ENCODE measurements around the gene P3H1.

Gene P3H1

DNA sequence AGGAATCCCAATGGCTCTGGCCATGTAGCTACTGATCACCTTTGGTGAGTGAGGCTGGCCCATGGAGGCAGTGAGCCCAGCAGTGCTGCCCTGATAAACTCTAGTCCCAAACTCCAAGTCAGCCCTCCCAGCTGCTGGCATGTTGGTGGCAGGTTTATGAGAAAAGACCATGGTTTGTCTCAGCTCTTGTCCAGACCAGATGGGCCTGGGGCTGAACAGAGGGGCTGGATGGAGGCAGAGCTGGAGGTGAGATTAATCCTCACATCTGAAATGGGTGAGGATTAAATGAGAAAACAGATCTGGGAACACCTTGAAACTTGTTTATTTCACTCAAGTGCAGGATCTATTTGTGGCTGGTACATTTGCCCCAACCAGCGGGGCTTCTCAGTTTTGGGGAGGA lies 21.2 kb upstream of the P3H1 start:
- Histone ChIP-seq H3K4me3 (ENCODE audit: low read length) (no peak overlapping the region), H3K36me3 (ENCODE audit: insufficient read depth, low read length) (peaks cover 3% of the 10 kb centered on the region), H3K9ac (ENCODE audit: low read depth, low read length) (no peak overlapping the region), H3K4me1 (ENCODE audit: insufficient read depth, low read length) (peaks cover 4% of the 10 kb centered on the region; the same call in 1 of the 2 replicates), H3K27me3 (ENCODE audit: insufficient read depth, low read length) (no peaks in the 10 kb centered on the region), H3K9me3 (ENCODE audit: insufficient read depth, low read depth, low read length) (no peaks in the 10 kb centered on the region), H3K27ac (ENCODE audit: low read depth, low read length) (no peak overlapping the region)
- 94% methylated on average over 1 of the region's 1 CpG for WGBS

DNA sequence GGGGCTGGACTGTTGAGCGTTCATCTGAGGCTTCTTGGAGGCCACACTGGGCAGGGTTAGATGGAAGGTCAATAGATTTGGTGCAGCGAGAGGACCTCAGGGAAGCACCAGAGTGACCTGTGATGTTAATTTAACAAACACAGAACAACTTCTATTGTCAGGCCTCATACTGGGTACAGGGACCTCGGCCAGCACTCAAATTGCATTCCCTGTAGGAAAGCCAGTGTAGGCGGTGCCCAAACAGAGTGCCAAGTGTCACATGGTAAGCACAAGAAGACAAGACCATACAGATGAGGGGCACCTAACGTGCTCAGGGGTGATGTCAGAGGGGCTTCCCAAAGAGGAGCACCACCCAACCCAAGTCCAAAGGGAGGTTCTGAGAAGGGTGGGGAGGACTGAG lies 19.3 kb upstream of the P3H1 start:
- Histone ChIP-seq H3K27ac (ENCODE audit: low read depth, low read length) (no peak overlapping the region), H3K9me3 (ENCODE audit: insufficient read depth, low read depth, low read length) (no peaks in the 10 kb centered on the region), H3K9ac (ENCODE audit: low read depth, low read length) (no peak overlapping the region), H3K4me1 (ENCODE audit: insufficient read depth, low read length) (peaks cover 4% of the 10 kb centered on the region; the same call in 1 of the 2 replicates), H3K36me3 (ENCODE audit: insufficient read depth, low read length) (peaks cover 17% of the 10 kb centered on the region), H3K4me3 (ENCODE audit: low read length) (no peak overlapping the region), H3K27me3 (ENCODE audit: insufficient read depth, low read length) (no peaks in the 10 kb centered on the region)
- WGBS, result 90% methylated on average over 5 of the region's 5 CpGs

DNA sequence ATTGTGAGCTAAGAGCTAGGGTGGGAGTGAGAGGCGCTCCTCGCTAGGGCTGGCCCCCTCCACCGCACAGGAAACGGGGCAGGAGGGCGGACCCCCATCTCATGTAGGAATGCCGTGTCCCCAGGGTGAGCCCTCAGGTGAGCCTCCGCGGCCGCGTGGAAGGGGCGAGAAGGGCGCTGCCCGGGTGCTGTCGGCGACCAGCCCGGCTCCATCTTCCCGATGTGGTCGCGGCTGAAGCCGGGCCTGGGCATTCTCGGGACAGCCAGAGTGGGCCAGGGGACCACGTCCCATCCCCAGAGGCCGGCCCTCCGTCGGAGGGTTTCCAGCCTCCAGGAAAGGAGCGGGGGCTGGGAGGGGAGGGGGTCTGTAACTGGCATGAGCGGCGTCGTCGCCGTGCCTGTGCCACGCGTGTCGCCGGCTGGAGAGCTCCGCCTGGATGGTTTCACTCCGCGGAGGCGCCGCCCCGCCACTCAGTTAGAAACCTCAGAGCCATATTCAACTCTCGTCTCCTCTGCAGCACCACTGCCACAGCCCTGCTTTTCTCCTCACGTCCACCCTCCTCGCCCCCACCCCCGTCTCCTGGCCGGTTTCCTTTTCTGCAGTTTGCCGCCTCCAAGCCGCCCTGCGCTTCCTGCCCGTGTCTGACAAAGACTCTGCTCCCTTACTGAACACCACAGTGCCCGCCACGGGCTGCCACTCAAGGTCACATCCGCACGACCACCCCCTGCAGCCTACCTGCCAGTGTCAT lies 18.3 kb upstream of the P3H1 start, which contains the start of gene TMEM269:
Gene TMEM269 (plus strand): TSS at position 46 of the 748 bp plus-strand sequence. CDS start 4,903 bp downstream, outside the sequence.
- 87% methylated on average over 54 of the region's 54 CpGs for WGBS
- peaks cover 26% of the 10 kb centered on the region for H3K36me3 ChIP-seq (ENCODE audit: insufficient read depth, low read length)
- no peak within 1 kb of the TSS for H3K4me3 ChIP-seq (ENCODE audit: low read length)
- no peaks in the 10 kb centered on the region for H3K9me3 ChIP-seq (ENCODE audit: insufficient read depth, low read depth, low read length)
- H3K9ac ChIP-seq (ENCODE audit: low read depth, low read length), result no peak within 1 kb of the TSS
- H3K4me1 ChIP-seq (ENCODE audit: insufficient read depth, low read length), result peaks cover 4% of the 10 kb centered on the region; the same call in 1 of the 2 replicates
- no peak within 1 kb of the TSS for H3K27ac ChIP-seq (ENCODE audit: low read depth, low read length)
- no peaks in the 10 kb centered on the region for H3K27me3 ChIP-seq (ENCODE audit: insufficient read depth, low read length)

DNA sequence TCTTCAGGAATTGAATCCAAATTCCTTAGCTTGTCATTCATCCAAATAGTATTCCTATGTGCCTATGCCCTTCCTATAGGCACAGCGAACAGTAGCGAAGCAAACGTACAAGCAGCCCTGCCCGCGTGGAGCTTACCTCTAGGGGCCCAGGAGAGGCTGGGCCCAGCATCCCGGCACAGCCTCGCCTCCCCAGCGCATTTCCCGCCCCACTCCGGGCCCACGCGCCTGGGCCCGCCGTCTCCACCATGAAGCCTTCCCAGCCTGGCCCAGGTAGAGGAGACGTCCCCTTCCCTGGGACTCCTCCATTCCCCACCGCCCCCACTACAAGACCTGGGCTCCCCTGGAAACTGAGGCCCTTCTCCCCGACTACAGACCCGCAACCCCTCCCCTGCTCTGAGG lies 17.7 kb upstream of the P3H1 start:
- WGBS, result 91% methylated on average over 18 of the region's 18 CpGs
- Histone ChIP-seq H3K4me3 (ENCODE audit: low read length) (no peak overlapping the region), H3K36me3 (ENCODE audit: insufficient read depth, low read length) (peaks cover 32% of the 10 kb centered on the region)

DNA sequence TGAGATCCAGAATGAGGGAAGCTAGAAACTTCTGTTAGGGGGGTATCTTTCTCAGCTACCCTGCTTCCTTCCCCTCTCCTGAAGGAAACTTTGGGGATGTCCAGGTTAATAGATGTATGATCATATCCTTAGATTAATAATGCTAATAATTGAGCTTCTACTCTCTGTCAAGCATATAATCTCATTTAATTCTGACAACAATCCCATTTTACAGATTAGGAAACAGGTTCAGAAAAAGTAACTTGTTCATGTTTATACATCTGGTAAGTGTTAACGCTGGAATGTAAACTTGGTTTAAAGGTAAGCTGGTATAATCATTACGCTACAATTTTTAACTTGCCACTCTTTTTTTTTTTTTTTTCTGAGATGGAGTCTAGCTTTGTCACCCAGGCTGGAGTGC lies 16.3 kb upstream of the P3H1 start:
- peaks cover 43% of the 10 kb centered on the region for H3K36me3 ChIP-seq (ENCODE audit: insufficient read depth, low read length)
- 100% methylated on average over 2 of the region's 2 CpGs for WGBS

More for the DNA sequence above, 17.7 kb upstream of the P3H1 start:
- H3K4me1 ChIP-seq (ENCODE audit: insufficient read depth, low read length), result peaks cover 4% of the 10 kb centered on the region; the same call in 1 of the 2 replicates
- no peaks in the 10 kb centered on the region for H3K27me3 ChIP-seq (ENCODE audit: insufficient read depth, low read length)
- no peak overlapping the region for H3K27ac ChIP-seq (ENCODE audit: low read depth, low read length)
- H3K9me3 ChIP-seq (ENCODE audit: insufficient read depth, low read depth, low read length), result no peaks in the 10 kb centered on the region
- no peak overlapping the region for H3K9ac ChIP-seq (ENCODE audit: low read depth, low read length)

DNA sequence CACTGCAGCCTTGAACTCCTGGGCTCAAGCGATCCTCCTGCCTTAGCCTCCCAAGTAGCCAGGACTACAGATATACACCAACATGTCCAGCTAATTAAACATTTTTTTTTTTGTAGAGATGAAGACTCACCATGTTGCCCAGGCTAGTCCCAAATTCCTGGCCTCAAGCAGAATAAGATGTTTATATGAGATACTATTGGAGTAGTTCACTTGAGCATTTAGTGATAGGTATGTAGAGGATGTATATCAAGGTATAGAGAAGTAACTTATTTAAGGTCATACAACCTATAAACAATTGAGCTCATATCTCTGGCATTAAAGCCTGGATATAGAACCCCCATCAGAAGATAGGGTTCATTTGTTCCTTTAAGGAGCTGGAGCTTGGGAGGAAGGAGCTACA lies 13.3 kb upstream of the P3H1 start:
- no peaks in the 10 kb centered on the region for H3K4me1 ChIP-seq (ENCODE audit: insufficient read depth, low read length)
- peaks cover 69% of the 10 kb centered on the region for H3K36me3 ChIP-seq (ENCODE audit: insufficient read depth, low read length)
- no peak overlapping the region for H3K4me3 ChIP-seq (ENCODE audit: low read length)
- H3K9me3 ChIP-seq (ENCODE audit: insufficient read depth, low read depth, low read length), result no peaks in the 10 kb centered on the region
- no peak overlapping the region for H3K27ac ChIP-seq (ENCODE audit: low read depth, low read length)
- 96% methylated on average over 1 of the region's 1 CpG for WGBS
- H3K9ac ChIP-seq (ENCODE audit: low read depth, low read length), result no peak overlapping the region
- H3K27me3 ChIP-seq (ENCODE audit: insufficient read depth, low read length), result no peaks in the 10 kb centered on the region

More for the DNA sequence above, 16.3 kb upstream of the P3H1 start:
- Histone ChIP-seq H3K9me3 (ENCODE audit: insufficient read depth, low read depth, low read length) (no peaks in the 10 kb centered on the region), H3K27ac (ENCODE audit: low read depth, low read length) (no peak overlapping the region), H3K9ac (ENCODE audit: low read depth, low read length) (no peak overlapping the region), H3K4me3 (ENCODE audit: low read length) (no peak overlapping the region), H3K4me1 (ENCODE audit: insufficient read depth, low read length) (peaks cover 4% of the 10 kb centered on the region; the same call in 1 of the 2 replicates), H3K27me3 (ENCODE audit: insufficient read depth, low read length) (no peaks in the 10 kb centered on the region)

DNA sequence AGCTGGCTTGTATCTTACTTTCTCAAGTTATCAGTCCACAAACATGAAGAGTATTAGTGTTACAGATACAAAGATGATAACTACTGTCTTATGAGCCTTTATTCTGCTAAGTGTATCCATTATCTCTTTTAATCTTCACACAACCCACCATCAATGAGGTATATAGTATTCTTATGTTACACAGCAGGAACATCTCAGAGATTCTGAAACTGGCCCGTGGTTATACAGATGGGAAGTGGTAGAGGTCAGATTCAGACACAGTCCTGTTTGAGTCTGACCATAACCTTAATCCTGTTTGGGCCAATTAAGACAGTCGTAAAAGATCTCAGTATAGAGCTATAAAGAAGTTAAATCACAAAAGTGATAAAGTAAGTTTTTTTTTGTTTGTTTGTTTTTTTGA lies 12.9 kb upstream of the P3H1 start:
- Histone ChIP-seq H3K9ac (ENCODE audit: low read depth, low read length) (no peak overlapping the region), H3K27ac (ENCODE audit: low read depth, low read length) (no peak overlapping the region), H3K27me3 (ENCODE audit: insufficient read depth, low read length) (no peaks in the 10 kb centered on the region), H3K4me3 (ENCODE audit: low read length) (no peak overlapping the region), H3K4me1 (ENCODE audit: insufficient read depth, low read length) (no peaks in the 10 kb centered on the region), H3K9me3 (ENCODE audit: insufficient read depth, low read depth, low read length) (no peaks in the 10 kb centered on the region), H3K36me3 (ENCODE audit: insufficient read depth, low read length) (peaks cover 74% of the 10 kb centered on the region)
- 92% methylated on average over 2 of the region's 2 CpGs for WGBS

DNA sequence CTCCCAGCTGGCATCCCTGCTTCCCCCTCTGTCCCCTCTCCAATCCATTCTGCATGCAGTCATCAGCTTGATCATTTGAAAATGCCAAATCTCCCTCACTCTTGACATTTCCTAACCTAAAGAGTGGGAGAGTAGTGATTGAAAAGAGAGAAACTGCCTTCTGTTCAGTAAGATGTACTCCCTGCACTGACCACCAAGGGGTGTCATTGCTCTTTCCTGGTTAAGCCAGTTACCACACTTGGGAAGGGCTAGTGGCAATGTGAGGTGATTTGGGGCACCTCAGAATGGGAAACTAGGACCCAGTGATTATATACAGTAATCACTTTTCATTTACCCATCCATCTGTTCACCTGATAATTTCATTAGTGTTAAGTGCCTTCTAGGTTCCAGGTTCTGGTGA lies 11.0 kb upstream of the P3H1 start:
- Histone ChIP-seq H3K27ac (ENCODE audit: low read depth, low read length) (no peak overlapping the region), H3K36me3 (ENCODE audit: insufficient read depth, low read length) (peaks cover 86% of the 10 kb centered on the region), H3K4me3 (ENCODE audit: low read length) (no peak overlapping the region), H3K4me1 (ENCODE audit: insufficient read depth, low read length) (no peaks in the 10 kb centered on the region), H3K9ac (ENCODE audit: low read depth, low read length) (no peak overlapping the region), H3K9me3 (ENCODE audit: insufficient read depth, low read depth, low read length) (no peaks in the 10 kb centered on the region), H3K27me3 (ENCODE audit: insufficient read depth, low read length) (no peaks in the 10 kb centered on the region)

DNA sequence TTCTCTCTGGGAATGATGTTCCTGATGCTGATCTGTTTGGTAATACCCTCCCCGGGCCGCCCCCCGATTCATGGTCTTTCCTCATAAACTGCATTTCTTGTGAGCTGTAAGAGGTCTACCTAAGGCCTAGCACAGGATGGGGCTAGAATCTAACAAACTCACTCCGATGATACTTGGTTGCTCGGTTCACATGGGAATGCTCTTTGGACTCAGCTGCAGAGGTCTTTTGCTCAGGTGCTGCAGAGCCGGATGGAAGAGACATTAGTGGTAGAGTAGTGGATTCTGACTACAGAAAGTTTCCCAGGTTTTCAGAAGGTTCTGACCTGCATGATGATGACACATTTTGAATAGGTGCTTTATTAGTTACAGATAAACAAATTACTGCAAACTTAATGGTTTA lies 9.7 kb upstream of the P3H1 start:
- Histone ChIP-seq H3K9me3 (ENCODE audit: insufficient read depth, low read depth, low read length) (no peaks in the 10 kb centered on the region), H3K27me3 (ENCODE audit: insufficient read depth, low read length) (no peaks in the 10 kb centered on the region), H3K9ac (ENCODE audit: low read depth, low read length) (no peak overlapping the region), H3K27ac (ENCODE audit: low read depth, low read length) (no peak overlapping the region), H3K4me3 (ENCODE audit: low read length) (no peak overlapping the region), H3K36me3 (ENCODE audit: insufficient read depth, low read length) (peaks cover 78% of the 10 kb centered on the region), H3K4me1 (ENCODE audit: insufficient read depth, low read length) (no peaks in the 10 kb centered on the region)
- 98% methylated on average over 6 of the region's 6 CpGs for WGBS

DNA sequence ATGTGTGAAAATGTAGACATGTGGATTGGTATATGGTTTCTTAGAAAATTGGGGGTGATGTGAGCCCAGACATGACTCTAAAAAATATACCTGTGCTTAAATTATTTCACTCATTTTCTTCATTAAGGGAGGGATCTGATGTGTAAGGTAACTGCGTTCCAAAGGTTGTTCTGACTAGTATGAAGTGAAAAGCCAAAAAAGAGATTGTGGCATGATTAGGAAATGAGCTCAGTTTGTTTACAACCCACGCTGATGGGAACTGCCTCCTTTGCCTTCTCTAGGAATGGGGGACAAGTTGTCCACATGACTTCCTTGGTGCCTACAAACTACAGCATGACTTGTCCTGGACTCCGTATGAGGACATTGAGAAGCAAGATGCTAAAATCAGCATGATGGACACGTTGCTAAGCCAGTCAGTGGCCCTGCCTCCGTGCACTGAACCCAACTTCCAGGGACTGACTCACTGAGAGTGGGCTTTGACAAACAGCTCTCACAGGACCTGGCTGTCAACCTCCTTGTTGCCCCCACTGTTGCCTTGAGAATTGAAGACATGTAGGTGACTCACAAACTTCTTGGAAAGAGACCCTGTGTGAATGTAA lies 8.2 kb upstream of the P3H1 start:
- H3K36me3 ChIP-seq (ENCODE audit: insufficient read depth, low read length), result peaks cover 67% of the 10 kb centered on the region
- no peak overlapping the region for H3K4me3 ChIP-seq (ENCODE audit: low read length)
- no peaks in the 10 kb centered on the region for H3K9me3 ChIP-seq (ENCODE audit: insufficient read depth, low read depth, low read length)
- H3K4me1 ChIP-seq (ENCODE audit: insufficient read depth, low read length), result no peaks in the 10 kb centered on the region
- H3K9ac ChIP-seq (ENCODE audit: low read depth, low read length), result no peak overlapping the region
- H3K27me3 ChIP-seq (ENCODE audit: insufficient read depth, low read length), result no peaks in the 10 kb centered on the region
- WGBS, result 93% methylated on average over 5 of the region's 5 CpGs
- no peak overlapping the region for H3K27ac ChIP-seq (ENCODE audit: low read depth, low read length)

DNA sequence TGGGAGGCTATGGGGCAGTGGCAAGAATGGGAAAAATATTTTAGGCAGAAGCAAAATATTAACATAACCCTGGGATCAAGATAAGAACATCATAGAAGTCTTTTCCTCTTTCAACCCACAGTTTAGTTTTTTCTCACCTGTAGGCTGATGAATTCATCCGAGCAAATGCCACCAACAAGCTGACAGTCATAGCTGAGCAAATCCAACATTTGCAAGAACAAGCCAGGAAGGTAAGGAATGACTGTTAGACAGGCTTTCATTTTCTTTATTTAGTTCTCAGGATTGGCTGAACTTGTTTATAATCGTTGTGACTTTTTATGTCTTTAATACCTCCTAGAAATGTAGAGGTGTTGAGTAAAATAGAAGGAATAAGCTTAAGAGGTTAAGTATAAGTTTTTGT lies 6.6 kb upstream of the P3H1 start:
- no peak overlapping the region for H3K27ac ChIP-seq (ENCODE audit: low read depth, low read length)
- H3K4me3 ChIP-seq (ENCODE audit: low read length), result no peak overlapping the region
- H3K9ac ChIP-seq (ENCODE audit: low read depth, low read length), result no peak overlapping the region
- 43% methylated on average over 2 of the region's 2 CpGs for WGBS
- no peaks in the 10 kb centered on the region for H3K27me3 ChIP-seq (ENCODE audit: insufficient read depth, low read length)
- no peaks in the 10 kb centered on the region for H3K4me1 ChIP-seq (ENCODE audit: insufficient read depth, low read length)
- peaks cover 54% of the 10 kb centered on the region for H3K36me3 ChIP-seq (ENCODE audit: insufficient read depth, low read length)
- H3K9me3 ChIP-seq (ENCODE audit: insufficient read depth, low read depth, low read length), result no peaks in the 10 kb centered on the region
